AG09319 (cell line): Measurements from ENCODE around the gene PCSK5.

ENCODE experiments used
- DNase-seq: peaks from one replicate; pipeline ENCODE4 v3.0.0-alpha.2; 2010; ENCODE audit warnings: low read depth; ENCODE audit errors: extremely low read depth
- TF ChIP-seq, protein P1 (sequence below): IDR thresholded peaks from 2 replicates; pipeline ENCODE4 v1.5.1; 2011; ENCODE audit warnings: low read depth, mild to moderate bottlenecking, inconsistent platforms, low read length, moderate library complexity

PCSK5 gene

DNA sequence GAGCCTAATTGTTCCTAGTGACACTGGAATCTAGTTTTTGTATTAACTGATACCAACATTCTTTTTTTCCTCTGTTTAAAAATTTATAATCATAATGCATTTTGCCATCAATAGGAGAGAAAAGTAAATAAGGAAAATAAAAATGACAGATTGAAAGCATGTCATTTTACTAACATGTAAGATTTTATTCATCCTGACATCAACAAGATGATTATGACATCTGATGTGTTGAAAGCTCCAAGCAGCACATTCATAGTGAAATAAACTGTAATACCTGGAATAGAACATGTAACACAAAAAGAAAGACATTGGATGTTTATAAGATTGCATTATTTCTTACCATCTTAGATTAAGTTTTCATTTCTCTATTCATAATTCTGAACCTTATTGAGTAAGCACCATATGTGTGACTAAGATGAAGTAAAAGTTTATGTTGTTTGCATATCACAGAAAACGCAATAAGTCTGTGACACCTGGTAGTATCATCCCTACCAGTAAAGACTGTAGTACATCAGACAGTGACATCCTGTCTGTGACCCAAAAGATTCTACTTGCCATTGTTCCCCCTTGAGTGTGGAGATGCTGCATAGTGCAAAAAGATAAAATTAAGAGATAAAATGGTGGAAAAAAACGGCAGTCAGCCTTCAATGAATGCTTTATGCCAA lies 225.6 kb downstream of the PCSK5 start:
- TF ChIP-seq, protein P1, sequence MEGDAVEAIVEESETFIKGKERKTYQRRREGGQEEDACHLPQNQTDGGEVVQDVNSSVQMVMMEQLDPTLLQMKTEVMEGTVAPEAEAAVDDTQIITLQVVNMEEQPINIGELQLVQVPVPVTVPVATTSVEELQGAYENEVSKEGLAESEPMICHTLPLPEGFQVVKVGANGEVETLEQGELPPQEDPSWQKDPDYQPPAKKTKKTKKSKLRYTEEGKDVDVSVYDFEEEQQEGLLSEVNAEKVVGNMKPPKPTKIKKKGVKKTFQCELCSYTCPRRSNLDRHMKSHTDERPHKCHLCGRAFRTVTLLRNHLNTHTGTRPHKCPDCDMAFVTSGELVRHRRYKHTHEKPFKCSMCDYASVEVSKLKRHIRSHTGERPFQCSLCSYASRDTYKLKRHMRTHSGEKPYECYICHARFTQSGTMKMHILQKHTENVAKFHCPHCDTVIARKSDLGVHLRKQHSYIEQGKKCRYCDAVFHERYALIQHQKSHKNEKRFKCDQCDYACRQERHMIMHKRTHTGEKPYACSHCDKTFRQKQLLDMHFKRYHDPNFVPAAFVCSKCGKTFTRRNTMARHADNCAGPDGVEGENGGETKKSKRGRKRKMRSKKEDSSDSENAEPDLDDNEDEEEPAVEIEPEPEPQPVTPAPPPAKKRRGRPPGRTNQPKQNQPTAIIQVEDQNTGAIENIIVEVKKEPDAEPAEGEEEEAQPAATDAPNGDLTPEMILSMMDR, result no peak
- DNase-seq, result no peak

DNA sequence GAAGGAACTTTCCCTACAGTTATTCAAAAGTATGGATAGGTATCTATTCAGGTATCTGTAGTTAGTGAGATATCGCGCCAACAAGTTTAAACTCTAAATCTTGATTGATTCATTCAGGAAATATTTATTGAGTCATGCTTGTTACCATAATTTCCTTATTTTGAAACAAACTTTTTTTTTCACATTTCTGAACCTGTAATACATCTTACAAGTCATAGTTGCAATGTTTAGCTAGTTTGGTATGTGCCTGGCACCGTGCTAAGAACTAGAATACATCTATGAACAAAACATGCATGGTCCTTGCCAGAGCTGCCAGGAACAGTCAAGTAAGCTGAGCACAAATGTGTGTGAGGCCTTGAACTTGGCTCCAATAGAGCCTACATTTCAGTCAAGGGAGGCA lies 226.4 kb downstream of the PCSK5 start:
- no peak for DNase-seq

DNA sequence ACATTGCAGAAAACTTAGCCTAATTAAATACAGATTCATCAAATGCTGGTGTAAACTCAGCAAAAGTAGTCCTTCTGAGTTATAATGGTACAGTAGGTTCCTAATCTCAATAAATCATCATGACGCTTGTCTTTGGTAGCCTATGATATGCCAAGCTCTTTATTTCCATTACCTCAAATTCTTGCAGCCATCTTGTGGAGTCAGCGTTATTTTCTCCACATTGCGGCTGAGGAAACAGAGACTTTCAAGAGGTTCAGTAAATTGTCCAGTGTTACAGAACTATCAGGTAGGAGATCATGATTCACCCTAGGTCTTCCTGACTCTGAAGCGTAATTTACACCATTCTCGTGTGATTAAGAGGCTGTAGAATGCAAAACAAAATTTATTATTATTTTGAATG lies 237.2 kb downstream of the PCSK5 start:
- TF ChIP-seq, protein P1, result no peak
- DNase-seq, result no peak

More for the DNA sequence above, 226.4 kb downstream of the PCSK5 start:
- TF ChIP-seq, protein P1, result no peak

DNA sequence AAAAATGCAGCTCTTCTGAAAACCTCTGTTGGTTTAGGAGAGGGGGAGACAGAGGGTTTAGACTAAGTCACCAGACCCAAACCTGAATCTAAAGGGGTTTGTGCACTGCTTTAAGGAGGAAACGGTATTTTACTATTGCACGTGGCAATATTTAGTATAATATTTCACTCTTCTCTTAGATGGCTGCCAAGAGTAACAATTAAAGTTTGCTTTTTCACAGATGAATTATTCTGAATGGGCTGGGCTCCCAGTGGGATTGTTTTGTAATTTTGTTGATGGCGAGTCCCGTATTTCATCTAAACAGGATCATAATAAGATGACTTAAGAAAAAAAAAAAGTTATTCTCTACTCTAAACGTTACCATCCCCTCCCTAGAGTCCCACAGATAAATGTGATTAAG lies 245.4 kb downstream of the PCSK5 start:
- peak; percentile 28 for DNase-seq
- TF ChIP-seq, protein P1, result no peak

DNA sequence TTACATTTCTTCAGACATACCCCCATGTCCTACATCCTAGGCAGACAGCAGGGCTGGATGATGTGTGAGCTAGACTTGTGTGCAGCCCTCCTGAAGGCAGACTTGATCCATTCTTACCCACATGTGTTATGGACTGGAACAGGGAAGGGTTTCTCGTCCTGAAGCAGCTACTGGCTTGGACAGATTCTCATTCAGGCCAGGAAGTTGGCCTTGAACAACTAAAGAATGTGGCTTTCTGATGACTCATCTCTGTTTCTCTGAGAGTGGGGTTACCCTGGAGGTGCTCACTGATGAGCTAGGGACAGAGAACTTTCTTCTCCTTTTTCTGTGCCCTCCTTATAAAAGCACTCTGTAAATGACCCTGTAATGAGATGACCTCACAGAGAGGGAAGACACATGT lies 246.5 kb downstream of the PCSK5 start:
- peak; percentile 11 for DNase-seq
- TF ChIP-seq, protein P1, result no peak

DNA sequence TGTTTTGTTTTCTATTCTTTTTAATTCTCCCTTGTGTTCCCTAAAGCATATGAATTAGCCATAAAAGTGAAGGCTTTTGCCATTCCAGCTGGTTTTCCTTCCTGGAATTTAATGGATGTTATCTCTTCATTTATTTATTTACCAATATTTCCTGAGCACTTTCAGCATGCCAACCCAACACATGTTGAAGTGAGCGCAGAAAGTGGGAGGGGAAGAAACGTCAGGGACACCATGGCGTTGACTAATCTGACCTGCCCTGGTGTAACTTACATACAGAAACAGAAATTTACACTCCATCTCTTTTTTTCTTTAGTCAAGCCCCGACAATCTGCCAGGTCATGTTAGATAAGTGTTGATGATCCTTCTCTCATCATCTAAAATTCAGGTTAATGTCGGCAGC lies 247.5 kb downstream of the PCSK5 start:
- TF ChIP-seq, protein P1, result no peak
- no peak for DNase-seq

DNA sequence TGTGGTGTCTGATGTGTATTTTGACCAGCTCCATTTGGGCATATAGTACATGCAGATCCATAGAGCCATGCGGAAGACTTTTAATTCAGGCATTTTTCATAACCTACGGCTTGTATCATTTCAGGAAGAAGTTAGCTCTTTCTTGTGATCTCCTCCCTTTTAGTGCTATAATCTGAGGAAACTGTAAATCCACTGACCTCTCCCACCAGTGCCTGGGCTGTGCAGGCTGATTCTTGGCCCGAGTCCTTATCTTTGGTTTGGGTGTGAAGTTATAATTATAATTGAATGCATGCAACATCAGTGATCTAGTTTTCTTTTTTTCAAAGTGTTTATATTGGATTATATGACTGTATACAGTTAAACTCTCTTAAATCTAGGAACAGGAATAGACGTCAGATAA lies 247.9 kb downstream of the PCSK5 start:
- no peak for DNase-seq
- TF ChIP-seq, protein P1, result no peak
